SK-N-SH (cell line): ENCODE measurements around the gene SULT1E1.

Experiments used
- CTCF ChIP-seq: fragments of 200-600 bp; sonication (generic); IDR thresholded peaks from 2 replicates; pipeline ENCODE4 v1.6.1; 2017; ENCODE audit warnings: antibody characterized with exemption, mild to moderate bottlenecking, moderate library complexity
- EP300 ChIP-seq, 2 experiments: IDR thresholded peaks; 2 replicates each; pipeline versions ENCODE4 v1.4.0 to v1.6.1; 2012; ENCODE audit warnings: borderline replicate concordance in 1 of 2, low read depth in 1 of 2, low read length in 1 of 2
- EZH2phosphoT487 ChIP-seq: fragments of 200-600 bp; sonication (generic); IDR thresholded peaks from 2 replicates; pipeline ENCODE4 v1.6.1; 2017; ENCODE audit warnings: low read depth, mixed run types, mild to moderate bottlenecking, antibody characterized with exemption, moderate library complexity, borderline replicate concordance
- FOXM1 ChIP-seq: IDR thresholded peaks from 2 replicates; pipeline ENCODE4 v1.4.0; 2012; ENCODE audit warnings: low read depth, mild to moderate bottlenecking
- JUND ChIP-seq: IDR thresholded peaks from 2 replicates; pipeline ENCODE4 v1.4.0; 2012
- MAX ChIP-seq: IDR thresholded peaks from 2 replicates; pipeline ENCODE4 v1.4.0; 2012; ENCODE audit warnings: low read depth
- PBX3 ChIP-seq: IDR thresholded peaks from 2 replicates; pipeline ENCODE4; 2012
- POLR2AphosphoS5 ChIP-seq: IDR thresholded peaks from 2 replicates; pipeline ENCODE4 v1.6.1; 2012; ENCODE audit warnings: low read depth, low read length
- USF1 ChIP-seq: IDR thresholded peaks from 2 replicates; pipeline ENCODE4 v1.4.0; 2012; ENCODE audit warnings: low read depth, borderline replicate concordance
- ZBTB33 ChIP-seq: IDR thresholded peaks from 2 replicates; pipeline ENCODE4 v1.4.0; 2012; ENCODE audit warnings: low read depth, borderline replicate concordance

GRCh38 chr4:69818060-69818639 is 41.8 kb downstream of the SULT1E1 start:
- TF ChIP-seq CTCF, result no peak
- TF ChIP-seq FOXM1, result no peak
- no peak for TF ChIP-seq USF1
- TF ChIP-seq ZBTB33, result no peak
- TF ChIP-seq MAX, result no peak
- no peak for TF ChIP-seq EZH2phosphoT487
- no peak for TF ChIP-seq EP300 (IDR thresholded peaks at IDR 0.05; ENCODE audit: borderline replicate concordance in 1 of 2, low read depth in 1 of 2, low read length in 1 of 2)
- TF ChIP-seq POLR2AphosphoS5, result no peak
- TF ChIP-seq JUND, result no peak
- no peak for TF ChIP-seq PBX3
